ENCODE results near the gene CNIH3.
A peak's percentile ranks its signal among the peaks of the same experiment; 100 is the strongest.
"Not testable (repeated sequence)": the region's sequence is repeated elsewhere in the genome, so short reads cannot be mapped to it uniquely, and the experiment has no call there.

CNIH3 gene

DNA sequence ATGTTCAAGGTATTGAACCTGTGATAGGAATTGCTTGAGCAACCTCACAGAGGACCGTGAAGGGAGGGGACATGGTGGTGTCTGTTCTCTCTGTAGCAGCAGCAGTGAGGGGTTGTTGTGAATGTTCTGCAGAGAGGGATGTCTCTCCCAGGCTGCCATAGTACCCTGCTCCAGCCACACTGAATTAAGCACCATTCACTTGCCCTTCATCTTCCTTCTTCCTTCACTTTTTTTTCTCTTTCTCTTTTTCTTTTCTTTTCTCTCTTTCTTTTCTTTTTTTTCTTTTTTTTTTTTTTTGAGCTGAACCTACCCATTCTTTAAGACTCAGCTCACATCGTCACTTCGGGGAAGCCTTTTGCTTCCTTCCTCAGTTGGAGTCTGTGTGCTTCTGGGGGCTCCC, 89.5 kb downstream of the CNIH3 start:
- CTCF ChIA-PET: no interaction called here

DNA sequence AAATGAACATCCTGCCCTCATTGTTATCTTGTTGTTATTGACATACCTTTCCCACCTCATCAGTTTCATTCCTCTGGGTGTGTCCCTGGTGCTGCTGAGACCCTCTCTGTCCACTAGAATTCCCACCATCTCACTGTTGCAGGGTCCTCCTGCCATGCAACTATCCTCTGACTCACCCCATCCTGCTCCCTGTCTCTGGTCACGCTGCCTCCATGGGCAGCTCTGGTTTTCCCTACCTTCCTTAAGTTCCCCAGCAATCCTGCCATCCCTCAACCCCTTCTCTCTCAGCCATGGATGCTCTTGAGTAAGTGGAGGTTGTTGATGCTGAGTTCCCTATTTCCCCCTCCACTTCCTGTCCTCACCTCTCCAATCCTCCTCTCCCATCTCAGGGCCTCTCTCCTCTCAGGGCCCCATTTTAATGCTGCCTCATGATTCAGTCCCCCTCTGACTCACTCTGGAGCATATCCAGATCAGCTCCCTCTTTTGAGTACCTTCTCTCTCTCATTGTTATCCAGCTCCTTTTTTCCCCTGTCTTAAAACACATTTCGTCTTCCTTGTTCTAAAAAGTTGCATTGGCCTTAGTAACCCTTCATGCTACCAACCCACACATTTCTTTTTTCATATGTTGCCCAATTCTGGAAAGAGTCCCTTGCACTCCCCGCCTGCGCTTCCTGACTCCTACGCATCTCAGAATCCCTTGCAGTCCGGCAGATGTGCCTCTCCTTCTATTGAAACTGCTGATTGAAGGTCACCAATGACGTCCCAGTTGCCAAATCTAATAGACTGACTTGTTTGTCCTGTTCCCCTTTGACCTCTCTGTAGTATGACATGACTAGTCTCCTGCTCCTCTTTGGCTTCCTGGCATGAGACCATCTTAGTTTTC, 92.0 kb downstream of the CNIH3 start:
- H3K4me3 ChIP-seq (ENCODE audit: low read depth, low read length): no peak overlapping the region
- ChIA-PET POLR2A (no interaction called here), CTCF (interaction anchor here (0.9 to 1.9 kb wide), 3 partner anchors 14 to 143 kb away, joined by 3 to 4 read pairs (median 4); no protein-coding TSS in a partner anchor)
- DNase-seq (ENCODE audit: low read depth, low spot score): peak; percentile 33
- TF ChIP-seq, protein P1, sequence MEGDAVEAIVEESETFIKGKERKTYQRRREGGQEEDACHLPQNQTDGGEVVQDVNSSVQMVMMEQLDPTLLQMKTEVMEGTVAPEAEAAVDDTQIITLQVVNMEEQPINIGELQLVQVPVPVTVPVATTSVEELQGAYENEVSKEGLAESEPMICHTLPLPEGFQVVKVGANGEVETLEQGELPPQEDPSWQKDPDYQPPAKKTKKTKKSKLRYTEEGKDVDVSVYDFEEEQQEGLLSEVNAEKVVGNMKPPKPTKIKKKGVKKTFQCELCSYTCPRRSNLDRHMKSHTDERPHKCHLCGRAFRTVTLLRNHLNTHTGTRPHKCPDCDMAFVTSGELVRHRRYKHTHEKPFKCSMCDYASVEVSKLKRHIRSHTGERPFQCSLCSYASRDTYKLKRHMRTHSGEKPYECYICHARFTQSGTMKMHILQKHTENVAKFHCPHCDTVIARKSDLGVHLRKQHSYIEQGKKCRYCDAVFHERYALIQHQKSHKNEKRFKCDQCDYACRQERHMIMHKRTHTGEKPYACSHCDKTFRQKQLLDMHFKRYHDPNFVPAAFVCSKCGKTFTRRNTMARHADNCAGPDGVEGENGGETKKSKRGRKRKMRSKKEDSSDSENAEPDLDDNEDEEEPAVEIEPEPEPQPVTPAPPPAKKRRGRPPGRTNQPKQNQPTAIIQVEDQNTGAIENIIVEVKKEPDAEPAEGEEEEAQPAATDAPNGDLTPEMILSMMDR (IDR thresholded peaks at IDR 0.05; ENCODE audit: insufficient read depth, low read length, missing control alignments): no peak

More for the DNA sequence above, 89.5 kb downstream of the CNIH3 start:
- POLR2A ChIA-PET: no interaction called here
- no peak overlapping the region for H3K4me3 ChIP-seq (ENCODE audit: low read depth, low read length)
- TF ChIP-seq, protein P1 (IDR thresholded peaks at IDR 0.05; ENCODE audit: insufficient read depth, low read length, missing control alignments): no peak
- no peak for DNase-seq (ENCODE audit: low read depth, low spot score)

DNA sequence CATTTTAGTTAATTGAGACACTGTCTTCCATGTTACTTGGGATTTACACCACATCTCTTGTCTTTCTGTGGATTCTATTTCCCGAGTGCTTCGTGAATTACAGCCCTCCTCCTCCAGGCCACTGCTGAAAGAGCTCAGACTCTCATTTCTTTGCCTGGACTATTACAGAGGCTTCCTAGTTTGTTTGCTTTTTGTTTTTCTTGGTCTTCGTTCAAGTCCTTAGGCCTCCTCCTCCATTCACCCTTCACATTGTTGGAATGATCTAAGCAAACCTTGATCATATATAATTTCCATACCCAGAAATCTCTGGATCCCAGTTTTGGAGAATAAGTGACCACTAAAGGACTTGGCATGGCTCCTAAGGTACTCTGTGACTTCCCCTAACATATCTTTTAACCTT, 94.1 kb downstream of the CNIH3 start:
- ChIA-PET CTCF (interaction anchor here (1.1 kb wide), 1 partner anchor 9 kb away, joined by 3 read pairs; no protein-coding TSS in a partner anchor), POLR2A (no interaction called here)
- TF ChIP-seq, protein P1 (IDR thresholded peaks at IDR 0.05; ENCODE audit: insufficient read depth, low read length, missing control alignments): no peak
- H3K4me3 ChIP-seq (ENCODE audit: low read depth, low read length): no peak overlapping the region
- no peak for DNase-seq (ENCODE audit: low read depth, low spot score)

DNA sequence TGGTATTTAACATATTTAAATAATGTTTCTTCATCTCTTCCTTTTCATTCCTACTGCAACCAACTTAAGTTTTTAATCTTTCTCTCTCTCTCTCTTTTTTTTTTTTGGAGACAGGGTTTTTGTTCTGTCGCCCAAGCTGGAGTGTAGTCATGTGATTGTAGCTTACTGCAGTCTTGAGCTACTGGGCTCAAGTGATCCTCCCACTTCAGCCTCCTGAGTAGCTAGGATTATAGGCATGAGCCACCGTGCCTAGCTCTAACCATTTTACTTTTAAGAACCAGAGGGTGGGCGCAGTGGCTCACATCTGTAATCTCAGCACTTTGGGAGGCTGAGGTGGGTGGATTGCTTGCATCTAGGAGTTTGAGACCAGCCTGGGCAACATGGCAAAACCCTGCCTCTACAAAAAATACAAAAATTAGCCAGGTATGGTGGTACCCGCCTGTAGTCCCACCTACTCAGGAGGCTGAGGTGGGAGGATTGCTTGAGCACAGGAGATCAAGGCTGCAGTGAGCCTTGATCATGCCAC, 95.2 kb downstream of the CNIH3 start:
- CTCF ChIA-PET: interaction anchor here (1.1 kb wide), 1 partner anchor 10 kb away, joined by 3 read pairs; no protein-coding TSS in a partner anchor
- POLR2A ChIA-PET; DNase-seq (ENCODE audit: low read depth, low spot score); H3K4me3 ChIP-seq (ENCODE audit: low read depth, low read length): not testable (repeated sequence)

DNA sequence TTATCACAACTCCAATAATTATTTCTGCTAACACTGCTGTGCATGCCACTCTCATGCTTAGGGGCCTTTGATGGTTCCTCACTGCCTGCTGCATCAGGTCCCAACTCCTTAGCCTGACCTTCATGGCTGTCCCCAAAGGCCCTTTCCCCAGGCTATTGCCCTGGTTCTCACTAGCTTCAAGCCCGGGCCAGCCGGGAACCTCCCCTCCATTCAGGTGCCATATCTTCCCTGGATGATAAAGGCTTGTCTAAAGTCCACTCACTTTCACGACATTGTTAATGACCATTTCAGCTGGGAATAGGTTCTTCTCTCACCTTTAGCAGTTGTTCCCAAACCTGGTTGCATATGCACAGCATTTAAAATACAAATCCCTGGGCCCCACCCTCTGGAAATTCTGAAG, 95.8 kb downstream of the CNIH3 start:
- TF ChIP-seq, protein P1 (IDR thresholded peaks at IDR 0.05; ENCODE audit: insufficient read depth, low read length, missing control alignments): no peak
- ChIA-PET POLR2A (no interaction called here), CTCF (interaction anchor here (3.0 kb wide), 1 partner anchor 9 kb away, joined by 17 read pairs; no protein-coding TSS in a partner anchor)
- no peak for DNase-seq (ENCODE audit: low read depth, low spot score)
- no peak overlapping the region for H3K4me3 ChIP-seq (ENCODE audit: low read depth, low read length)

DNA sequence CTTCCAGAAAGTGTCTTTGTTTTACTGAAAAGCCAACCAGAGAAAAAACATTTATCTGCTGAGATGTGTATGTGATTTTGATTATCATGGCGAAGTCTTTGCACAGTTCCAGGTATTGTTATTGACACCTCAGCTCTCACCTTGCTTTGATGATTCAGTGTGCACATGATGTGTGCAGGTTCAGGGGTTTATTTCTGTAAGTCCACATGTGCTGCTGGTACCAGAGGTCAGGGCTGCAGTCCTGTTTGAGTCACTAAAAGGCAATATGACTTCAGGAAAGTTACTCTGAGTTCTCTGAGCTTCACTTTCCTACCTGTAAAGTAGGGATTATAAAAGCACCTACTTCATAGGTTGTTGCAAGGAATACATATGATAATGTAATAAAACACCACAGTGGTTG, 97.1 kb downstream of the CNIH3 start:
- no peak for DNase-seq (ENCODE audit: low read depth, low spot score)
- TF ChIP-seq, protein P1 (IDR thresholded peaks at IDR 0.05; ENCODE audit: insufficient read depth, low read length, missing control alignments): no peak
- ChIA-PET POLR2A (no interaction called here), CTCF (interaction anchor here (1.0 to 3.0 kb wide), 6 partner anchors 10 to 142 kb away, joined by 3 to 17 read pairs (median 4); no protein-coding TSS in a partner anchor)
- H3K4me3 ChIP-seq (ENCODE audit: low read depth, low read length): no peak overlapping the region
